Osteoblast (primary cell): Measurements from ENCODE around the gene DENND1A. TPM values are rescaled to one million over a fixed set of nuclear protein-coding genes. Genes with fewer than 3 reads are reported as not detected.

Source experiments
- DNase-seq: peaks from one replicate; pipeline ENCODE4 v3.0.0; 2011; ENCODE audit warnings: low spot score, mixed read lengths; ENCODE audit not compliant: insufficient read length; ENCODE audit errors: missing footprints
- H2AFZ ChIP-seq: 2 replicates; pipeline ENCODE4 v1.6.0; 2011; ENCODE audit warnings: mild to moderate bottlenecking, low read length
- H3K27ac ChIP-seq: 2 replicates; pipeline ENCODE4 v1.5.1; 2011; ENCODE audit warnings: mild to moderate bottlenecking, low read depth, low read length, moderate library complexity
- H3K27me3 ChIP-seq: 2 replicates; pipeline ENCODE4 v1.6.0; 2012; ENCODE audit warnings: mild to moderate bottlenecking, control low read depth, inconsistent platforms, low read length, moderate library complexity; ENCODE audit not compliant: insufficient read depth
- H3K36me3 ChIP-seq: 2 replicates; pipeline ENCODE4 v1.5.1; 2011; ENCODE audit warnings: mild to moderate bottlenecking, low read length, control low read depth, moderate library complexity; ENCODE audit not compliant: insufficient read depth
- H3K4me1 ChIP-seq: 2 replicates; pipeline ENCODE4 v1.5.1; 2011; ENCODE audit warnings: mild to moderate bottlenecking, low read length, control low read depth, moderate library complexity; ENCODE audit not compliant: insufficient read depth
- H3K4me2 ChIP-seq: 2 replicates; pipeline ENCODE4 v1.6.0; 2011; ENCODE audit warnings: mild to moderate bottlenecking, low read length; ENCODE audit not compliant: insufficient read depth
- H3K4me3 ChIP-seq: fragments of 200-600 bp; sonication (generic); 3 replicates; pipeline ENCODE4 v1.5.1; 2012; ENCODE audit warnings: mild to moderate bottlenecking, low read length, inconsistent platforms; ENCODE audit not compliant: insufficient read depth
- H3K79me2 ChIP-seq: 2 replicates; pipeline ENCODE4 v1.6.0; 2012; ENCODE audit warnings: mild to moderate bottlenecking, low read length, control low read depth, inconsistent platforms; ENCODE audit not compliant: insufficient read depth
- H3K9me3 ChIP-seq: 2 replicates; pipeline ENCODE4 v1.5.1; 2011; ENCODE audit warnings: low read depth, low read length, control low read depth
- H4K20me1 ChIP-seq: 2 replicates; pipeline ENCODE4 v1.6.0; 2012; ENCODE audit warnings: mild to moderate bottlenecking, low read length, control low read depth; ENCODE audit not compliant: insufficient read depth
- CTCF ChIP-seq: IDR thresholded peaks from 2 replicates; pipeline ENCODE4 v1.5.1; 2011; ENCODE audit warnings: mild to moderate bottlenecking, low read depth, low read length, moderate library complexity; ENCODE audit errors: extremely low read depth
- total RNA-seq: library from RNA; depleted of rRNA; stranded (reverse); fragments of >200 nt; gene quantifications from 2 replicates; pipeline ENCODE4 v1.2.3, GENCODE V29; 2012

DENND1A gene
- total RNA-seq, 1 donor, result 14.1 TPM

- H3K4me1 ChIP-seq, result no peaks in the 10 kb centered on the region
- no peak overlapping the region for H2AFZ ChIP-seq
- no peaks in the 10 kb centered on the region for H3K79me2 ChIP-seq
- H3K4me3 ChIP-seq, result no peak overlapping the region
- no peak overlapping the region for H3K27ac ChIP-seq
- DNase-seq, result no peak
- no peak overlapping the region for H3K4me2 ChIP-seq
- H3K27me3 ChIP-seq, result no peaks in the 10 kb centered on the region
- no peaks in the 10 kb centered on the region for H4K20me1 ChIP-seq
- TF ChIP-seq CTCF, result no peak
- no peaks in the 10 kb centered on the region for H3K9me3 ChIP-seq
- H3K36me3 ChIP-seq, result no peaks in the 10 kb centered on the region
These were observed 345.4 kb downstream of the DENND1A start for GRCh38 chr9:123584202-123585176.

DNA sequence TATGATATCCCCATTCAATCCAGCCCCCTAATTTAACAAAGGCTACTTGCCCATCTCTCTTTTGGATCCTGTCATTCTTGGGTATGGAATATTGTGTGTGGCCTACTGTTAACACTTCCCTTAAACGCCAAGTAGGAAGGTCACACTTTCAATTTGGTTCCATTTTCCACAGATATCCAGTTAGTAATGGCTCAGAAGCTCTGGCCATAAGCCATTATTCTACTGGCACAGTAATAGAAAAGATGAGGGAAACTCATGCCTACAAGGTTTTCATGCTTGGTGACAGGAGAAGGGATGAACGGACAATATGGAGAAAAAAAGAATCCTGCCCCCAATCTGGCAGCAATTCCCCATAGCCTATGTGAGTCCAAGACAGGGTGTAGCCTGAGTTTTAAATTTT is 346.3 kb downstream of the DENND1A start:
- H3K9me3 ChIP-seq, result no peaks in the 10 kb centered on the region
- DNase-seq, result no peak
- H3K27me3 ChIP-seq, result no peaks in the 10 kb centered on the region
- TF ChIP-seq CTCF, result no peak
- no peaks in the 10 kb centered on the region for H4K20me1 ChIP-seq
- no peak overlapping the region for H2AFZ ChIP-seq
- H3K27ac ChIP-seq, result no peak overlapping the region
- no peak overlapping the region for H3K4me3 ChIP-seq
- H3K4me1 ChIP-seq, result no peaks in the 10 kb centered on the region
- no peaks in the 10 kb centered on the region for H3K79me2 ChIP-seq
- H3K36me3 ChIP-seq, result no peaks in the 10 kb centered on the region
- no peak overlapping the region for H3K4me2 ChIP-seq

GRCh38 chr9:123571240-123571639 is 358.7 kb downstream of the DENND1A start:
- H3K36me3 ChIP-seq, result no peaks in the 10 kb centered on the region
- no peak overlapping the region for H3K4me3 ChIP-seq
- no peaks in the 10 kb centered on the region for H3K4me1 ChIP-seq
- no peak for TF ChIP-seq CTCF
- H2AFZ ChIP-seq, result no peak overlapping the region
- no peak overlapping the region for H3K4me2 ChIP-seq
- no peaks in the 10 kb centered on the region for H3K79me2 ChIP-seq
- H3K9me3 ChIP-seq, result no peaks in the 10 kb centered on the region
- H4K20me1 ChIP-seq, result no peaks in the 10 kb centered on the region
- H3K27me3 ChIP-seq, result no peaks in the 10 kb centered on the region
- no peak overlapping the region for H3K27ac ChIP-seq
- DNase-seq, result no peak
